HG03066 (cell line): ENCODE results near the gene LPCAT4.
"Not testable (repeated sequence)": the region's sequence is repeated elsewhere in the genome, so short reads cannot be mapped to it uniquely, and the experiment has no call there.

Experiments
- ATAC-seq: cut with Tn5 transposase; IDR thresholded peaks from one replicate; pipeline ENCODE4 v1.9.1; 2021; ENCODE audit warnings: low read depth; ENCODE audit not compliant: unreplicated experiment

Gene LPCAT4

GRCh38 chr15:34365091-34365825 lies 1.7 kb downstream of the LPCAT4 start:
- ATAC-seq, result no peak

DNA sequence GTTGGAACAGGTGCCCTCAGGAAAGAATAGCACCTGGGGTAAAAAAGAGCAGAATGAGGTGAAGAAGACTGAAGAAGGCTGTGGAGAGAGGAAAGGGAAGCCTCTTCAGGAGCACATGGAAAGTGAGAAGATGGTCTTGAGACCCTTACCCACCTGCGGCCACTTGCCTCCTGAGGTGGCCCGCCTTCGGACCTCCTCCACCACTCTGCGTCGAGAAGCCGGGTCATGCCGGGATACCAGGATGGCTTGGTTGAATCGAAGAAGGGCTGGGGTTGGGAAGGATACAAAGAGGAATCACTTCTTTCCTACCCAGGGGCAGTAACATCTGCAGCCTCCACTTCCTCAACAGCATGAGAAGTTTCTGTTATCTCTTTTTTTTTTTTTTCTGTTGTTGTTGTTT lies 3.0 kb downstream of the LPCAT4 start:
- ATAC-seq, result no peak

DNA sequence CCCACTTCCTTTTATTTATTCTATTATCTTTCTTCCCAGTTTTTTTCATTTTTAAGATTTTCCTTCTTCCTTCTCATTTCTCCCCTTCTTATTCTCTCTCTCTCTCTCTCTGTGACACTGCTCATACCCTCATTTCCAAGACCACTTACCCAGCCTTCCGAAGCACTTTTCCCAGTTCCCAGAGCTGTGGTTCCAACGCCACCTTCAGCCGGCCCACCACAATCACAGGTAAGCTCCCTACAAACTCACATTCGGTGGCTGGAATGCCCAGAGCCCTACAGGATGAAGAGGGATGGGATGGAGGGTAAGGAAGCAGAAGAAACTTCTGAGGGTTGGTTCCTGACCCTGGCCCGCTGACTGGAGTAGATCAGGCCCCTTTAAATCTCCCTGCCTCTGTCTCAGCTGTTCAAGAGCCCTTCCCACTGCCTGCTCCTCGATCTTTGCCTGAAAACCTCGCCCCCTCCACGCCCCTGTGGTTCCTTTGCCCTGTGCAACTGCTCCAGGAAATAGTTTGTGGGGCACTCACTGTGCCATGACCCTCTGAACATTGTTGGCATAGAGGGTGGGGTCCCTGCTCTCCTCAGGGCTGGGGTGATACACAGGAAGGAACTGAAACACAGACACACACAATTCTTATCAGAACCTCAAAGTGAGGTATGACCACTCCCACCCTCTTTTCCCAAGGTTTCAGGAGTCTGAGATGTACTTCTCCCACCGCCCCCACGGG lies 4.8 kb downstream of the LPCAT4 start:
- no peak for ATAC-seq

- no peak for ATAC-seq
Measured at GRCh38 chr15:34361278-34361677, 5.7 kb downstream of the LPCAT4 start.

DNA sequence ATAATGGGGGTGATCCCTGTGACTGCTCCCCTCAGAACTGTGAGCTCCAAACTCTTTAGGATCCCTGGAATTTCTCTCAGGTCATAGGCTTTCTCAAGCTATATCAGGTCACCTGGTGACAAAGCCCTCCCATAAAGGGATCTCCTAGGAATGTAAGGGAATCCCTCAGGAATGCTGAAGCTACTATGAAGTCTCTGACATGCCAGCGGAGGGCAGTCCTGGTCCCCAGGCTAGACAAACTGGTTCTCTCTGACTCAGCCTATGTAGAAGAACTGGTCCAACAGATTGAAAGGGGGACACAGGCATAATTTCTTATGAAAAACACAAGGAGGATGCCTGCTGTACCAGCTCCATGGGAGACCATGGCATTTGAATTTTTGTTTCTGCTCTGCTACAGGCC lies 6.7 kb downstream of the LPCAT4 start:
- ATAC-seq, result no peak

GRCh38 chr15:34359416-34359815 lies 7.6 kb downstream of the LPCAT4 start:
- no peak for ATAC-seq

DNA sequence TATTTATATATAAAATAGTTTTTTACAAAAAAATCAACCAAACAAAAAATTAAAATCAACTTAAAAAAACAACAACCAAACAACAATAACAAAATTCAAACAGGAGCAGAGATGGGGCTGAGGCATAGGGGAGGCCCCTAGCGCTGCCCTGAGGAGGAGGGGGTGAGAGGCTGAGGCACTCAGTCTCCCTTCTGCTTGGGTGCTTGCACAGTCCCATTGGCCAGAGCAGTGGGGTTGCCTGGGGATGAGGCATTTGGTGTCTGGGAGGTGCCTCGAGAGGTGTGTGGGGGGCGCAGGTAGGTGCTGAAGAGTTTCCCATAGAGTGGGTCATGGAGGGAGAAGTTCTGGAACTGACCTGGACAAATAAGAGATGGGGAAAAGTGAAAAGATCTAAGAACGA lies 8.0 kb downstream of the LPCAT4 start:
- ATAC-seq, result no peak

DNA sequence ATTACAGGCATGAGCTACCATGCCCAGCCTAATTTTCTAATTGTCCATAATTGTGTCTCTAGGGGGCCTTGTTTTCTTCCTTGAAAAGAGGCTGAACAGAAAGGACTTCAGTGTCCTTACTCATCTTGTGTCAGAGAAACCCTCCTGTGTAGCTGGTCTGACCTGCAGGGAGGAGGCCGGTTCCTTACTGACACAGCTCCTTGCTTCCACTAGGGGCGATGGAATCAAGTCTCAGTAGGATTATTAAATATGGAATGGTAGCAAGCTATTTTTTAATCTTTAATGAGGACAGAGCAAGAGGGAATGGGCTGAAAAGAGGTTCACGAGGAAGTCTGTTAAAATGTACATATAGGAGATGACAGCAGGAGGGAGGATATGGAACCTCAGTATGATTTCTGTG lies 8.6 kb downstream of the LPCAT4 start:
- ATAC-seq, result no peak

DNA sequence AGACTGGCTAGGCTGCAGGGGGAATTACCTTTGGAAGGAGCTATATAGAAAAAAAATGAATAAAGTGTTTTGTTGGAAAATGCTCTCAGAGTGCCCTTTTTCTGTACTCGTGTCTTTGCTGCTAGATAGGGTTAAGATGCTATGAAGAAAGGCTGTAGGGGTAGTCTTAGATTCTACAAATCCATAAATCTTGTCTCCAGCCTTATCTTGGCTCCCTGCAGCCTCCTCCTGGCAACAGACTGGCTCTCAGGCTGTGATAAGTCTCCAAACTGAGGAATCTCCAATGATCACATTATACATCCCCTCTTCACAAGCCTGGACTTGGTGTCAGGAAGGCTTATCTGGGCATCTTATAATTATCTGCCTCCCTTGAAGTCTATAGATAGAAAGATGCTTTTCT lies 9.3 kb downstream of the LPCAT4 start:
- ATAC-seq, result no peak

DNA sequence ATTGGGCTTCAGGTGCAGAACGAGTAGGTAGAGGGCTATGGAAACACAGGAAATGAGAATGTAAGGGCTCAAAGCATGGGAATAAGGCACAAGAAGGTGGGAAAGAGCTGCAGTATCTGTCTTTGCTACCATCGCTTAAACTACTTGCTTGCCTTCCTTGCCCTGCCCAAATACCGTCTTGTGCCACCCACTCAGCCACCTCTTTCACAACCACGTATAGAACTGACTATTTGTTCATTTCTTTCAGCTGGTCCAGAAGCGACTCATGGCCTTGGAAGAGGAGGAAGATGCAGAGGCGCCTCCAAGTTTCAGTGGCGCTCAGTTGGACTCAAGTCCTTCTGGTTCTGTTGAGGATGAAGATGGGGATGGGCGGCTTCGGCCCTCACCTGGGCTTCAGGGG lies 11.8 kb downstream of the LPCAT4 start:
- ATAC-seq, result no peak

DNA sequence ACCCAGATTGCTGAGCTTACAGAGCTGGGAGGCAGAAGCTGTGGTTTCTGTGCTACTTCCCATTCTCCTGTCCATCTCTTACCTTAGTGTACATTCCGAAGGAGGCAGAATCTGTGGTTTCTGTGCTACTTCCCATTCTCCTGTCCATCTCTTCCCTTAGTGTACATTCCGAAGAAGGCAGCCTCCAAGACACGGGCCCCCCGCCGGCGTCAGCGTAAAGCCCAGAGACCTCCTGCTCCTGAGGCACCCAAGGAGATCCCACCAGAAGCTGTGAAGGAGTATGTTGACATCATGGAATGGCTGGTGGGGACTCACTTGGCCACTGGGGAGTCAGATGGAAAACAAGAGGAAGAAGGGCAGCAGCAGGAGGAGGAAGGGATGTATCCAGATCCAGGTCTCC lies 12.7 kb downstream of the LPCAT4 start:
- ATAC-seq, result no peak

DNA sequence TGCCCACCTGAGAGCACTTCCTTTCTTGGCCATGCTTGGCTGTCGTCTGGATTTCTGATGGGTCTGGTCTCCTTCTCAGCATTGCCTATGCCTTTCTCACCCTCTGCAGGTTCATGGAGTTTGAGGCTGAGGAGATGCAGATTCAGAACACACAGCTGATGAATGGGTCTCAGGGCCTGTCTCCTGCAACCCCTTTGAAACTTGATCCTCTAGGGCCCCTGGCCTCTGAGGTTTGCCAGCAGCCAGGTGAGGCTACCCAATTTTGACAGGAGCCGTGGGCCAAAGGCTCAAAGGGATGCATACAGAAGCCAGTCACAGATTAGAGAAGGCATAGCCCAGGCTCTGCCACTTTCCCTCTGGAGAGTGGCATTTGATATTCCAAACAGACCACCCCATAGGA lies 13.4 kb downstream of the LPCAT4 start:
- ATAC-seq, result no peak

GRCh38 chr15:34352996-34353395 lies 14.0 kb downstream of the LPCAT4 start:
- not testable (repeated sequence) for ATAC-seq

GRCh38 chr15:34349769-34350168 lies 17.2 kb downstream of the LPCAT4 start:
- ATAC-seq, result no peak

DNA sequence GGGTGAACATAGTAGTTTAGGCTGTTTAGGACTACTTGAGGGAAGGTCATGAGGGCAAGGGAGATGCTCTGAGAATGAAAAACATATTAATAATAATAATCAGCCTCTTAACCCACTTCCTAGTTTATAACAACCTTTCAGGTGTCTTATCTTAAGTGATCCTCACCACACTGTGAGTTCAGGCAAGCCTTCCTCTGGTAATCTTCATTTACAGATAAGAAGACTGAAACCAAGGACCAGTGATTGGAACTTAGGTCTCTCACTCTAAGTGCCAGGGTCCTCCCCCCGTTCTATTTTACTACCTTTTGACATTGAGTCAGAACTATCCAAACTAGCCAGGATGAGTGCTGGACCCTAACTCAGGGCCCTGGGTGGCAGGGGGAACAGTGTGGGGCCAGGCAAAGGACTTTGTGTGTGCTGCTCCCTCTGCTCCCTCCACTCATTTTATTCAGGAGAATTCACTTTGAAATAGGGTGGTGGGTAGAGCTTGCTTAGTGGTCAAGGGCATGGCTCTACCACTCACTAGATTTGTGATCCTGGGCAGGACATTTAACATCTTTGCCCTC lies 18.2 kb downstream of the LPCAT4 start:
- no peak for ATAC-seq

- ATAC-seq, result no peak
Measured at GRCh38 chr15:34347951-34348638, 18.9 kb downstream of the LPCAT4 start.

DNA sequence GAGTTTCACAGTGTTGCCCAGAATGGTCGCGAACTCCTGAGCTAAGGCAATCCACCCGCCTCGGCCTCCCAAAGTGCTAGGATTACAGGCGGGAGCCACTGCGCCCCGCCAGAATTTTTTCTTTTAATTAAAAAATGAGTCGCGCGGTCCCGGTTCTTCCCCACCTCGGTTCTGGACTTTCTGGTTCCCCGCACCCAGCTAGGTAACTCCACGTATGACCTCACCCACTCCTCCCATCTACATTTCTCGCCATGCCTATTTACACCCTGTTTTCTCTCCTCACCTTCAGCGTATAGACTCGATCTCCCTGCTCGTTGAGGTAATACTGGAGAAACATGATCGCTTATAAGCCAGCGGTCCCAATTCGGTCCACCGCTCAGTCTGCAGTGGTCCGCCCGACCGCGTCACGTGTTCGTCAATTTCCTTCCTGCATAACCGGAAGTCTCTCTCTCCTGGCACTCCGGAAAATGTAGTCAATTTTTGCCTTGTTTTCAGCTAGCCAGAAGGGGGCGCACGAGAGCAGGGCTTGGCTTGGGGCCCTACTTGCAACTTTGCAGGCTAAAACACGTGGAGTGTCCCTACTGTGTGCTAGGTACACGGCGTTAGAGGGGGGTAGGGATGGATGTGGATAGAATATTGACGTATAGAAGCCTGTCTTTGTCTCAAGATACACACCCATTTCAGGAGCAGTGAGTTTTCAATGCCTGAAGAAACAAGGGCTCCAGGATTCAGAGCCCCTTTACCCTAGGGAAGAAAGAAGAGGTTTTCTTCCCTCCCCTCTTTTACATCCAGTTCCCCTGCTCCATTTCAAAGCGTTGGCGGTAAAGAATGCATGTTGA lies 24.0 kb downstream of the LPCAT4 start, which contains the start of the genes NOP10 and NUTM1:
NOP10 (minus strand) TSS at position 400 of the 839 bp plus-strand sequence; CDS start at position 337, 63 bp downstream.
NUTM1 (plus strand) TSS at position 579 of the 839 bp plus-strand sequence. CDS start 382 bp downstream, outside the sequence.
- ATAC-seq, result peak; percentile 95

DNA sequence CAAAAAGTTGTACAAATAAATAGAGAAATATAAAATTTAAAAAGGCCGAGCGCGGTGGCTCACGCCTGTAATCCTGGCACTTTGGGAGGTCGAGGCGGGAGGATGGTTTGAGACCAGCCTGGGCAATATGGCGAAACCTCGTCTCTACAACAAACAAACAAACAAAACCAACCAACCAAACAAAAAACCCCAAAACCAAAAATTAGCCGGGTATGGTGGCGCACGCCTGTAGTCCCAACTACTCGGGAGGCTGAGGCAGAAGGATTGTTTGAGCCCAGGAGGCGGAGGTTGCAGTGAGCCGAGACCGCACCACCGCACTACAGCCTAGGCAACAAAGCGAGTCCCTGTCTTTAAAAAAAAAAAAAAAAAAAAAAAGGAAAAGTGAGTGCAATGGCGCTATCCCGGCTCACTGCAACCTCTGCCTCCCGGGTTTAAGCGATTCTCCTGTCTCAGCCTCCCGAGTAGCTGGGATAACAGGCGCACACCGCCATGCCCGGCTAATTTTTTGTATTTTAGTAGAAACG lies 24.7 kb downstream of the LPCAT4 start:
- ATAC-seq, result not testable (repeated sequence)

GRCh38 chr15:34341381-34342212 lies 25.4 kb downstream of the LPCAT4 start:
- no peak for ATAC-seq
